ENCODE results near the gene ENO1. TPM values are rescaled to one million over a fixed set of nuclear protein-coding genes. Genes with fewer than 3 reads are reported as not detected.

Gene ENO1
- total and polyA plus RNA-seq, 9 of the 15 experiments (the other 6 are each of a cell fraction or from before 2014, with no cell fraction given), result 2,249 to 7,472 (median 2,868) TPM

- TF ChIP-seq, protein P1, sequence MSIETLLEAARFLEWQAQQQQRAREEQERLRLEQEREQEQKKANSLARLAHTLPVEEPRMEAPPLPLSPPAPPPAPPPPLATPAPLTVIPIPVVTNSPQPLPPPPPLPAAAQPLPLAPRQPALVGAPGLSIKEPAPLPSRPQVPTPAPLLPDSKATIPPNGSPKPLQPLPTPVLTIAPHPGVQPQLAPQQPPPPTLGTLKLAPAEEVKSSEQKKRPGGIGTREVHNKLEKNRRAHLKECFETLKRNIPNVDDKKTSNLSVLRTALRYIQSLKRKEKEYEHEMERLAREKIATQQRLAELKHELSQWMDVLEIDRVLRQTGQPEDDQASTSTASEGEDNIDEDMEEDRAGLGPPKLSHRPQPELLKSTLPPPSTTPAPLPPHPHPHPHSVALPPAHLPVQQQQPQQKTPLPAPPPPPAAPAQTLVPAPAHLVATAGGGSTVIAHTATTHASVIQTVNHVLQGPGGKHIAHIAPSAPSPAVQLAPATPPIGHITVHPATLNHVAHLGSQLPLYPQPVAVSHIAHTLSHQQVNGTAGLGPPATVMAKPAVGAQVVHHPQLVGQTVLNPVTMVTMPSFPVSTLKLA (conservative IDR thresholded peaks at IDR 0.05), result peak; percentile 41 to 68; a peak in 2 of 4 replicates
- TF ChIP-seq ZNF431 (CRISPR knock-in tag; IDR thresholded peaks at IDR 0.05), result no peak
- no peak for TF ChIP-seq HMGN3 (IDR thresholded peaks at IDR 0.05; ENCODE audit: borderline replicate concordance, extremely low read depth, insufficient read length, low read depth, low read length)
- TF ChIP-seq CBX1 (IDR thresholded peaks at IDR 0.05; ENCODE audit: low read depth), result no peak
- no peak for TF ChIP-seq ARHGAP35 (IDR thresholded peaks at IDR 0.05; ENCODE audit: partially characterized antibody)
- no peak for TF ChIP-seq KDM4B (IDR thresholded peaks at IDR 0.05; ENCODE audit: borderline replicate concordance in 2 of 2, low read depth in 1 of 2)
- TF ChIP-seq ZNF316 (IDR thresholded peaks at IDR 0.05), result peak; percentile 2; the same call in 1 of the 2 replicates
- peak; percentile 21; the same call in 1 of the 2 replicates for TF ChIP-seq CBFA2T3 (IDR thresholded peaks at IDR 0.05)
- TF ChIP-seq, protein P2, sequence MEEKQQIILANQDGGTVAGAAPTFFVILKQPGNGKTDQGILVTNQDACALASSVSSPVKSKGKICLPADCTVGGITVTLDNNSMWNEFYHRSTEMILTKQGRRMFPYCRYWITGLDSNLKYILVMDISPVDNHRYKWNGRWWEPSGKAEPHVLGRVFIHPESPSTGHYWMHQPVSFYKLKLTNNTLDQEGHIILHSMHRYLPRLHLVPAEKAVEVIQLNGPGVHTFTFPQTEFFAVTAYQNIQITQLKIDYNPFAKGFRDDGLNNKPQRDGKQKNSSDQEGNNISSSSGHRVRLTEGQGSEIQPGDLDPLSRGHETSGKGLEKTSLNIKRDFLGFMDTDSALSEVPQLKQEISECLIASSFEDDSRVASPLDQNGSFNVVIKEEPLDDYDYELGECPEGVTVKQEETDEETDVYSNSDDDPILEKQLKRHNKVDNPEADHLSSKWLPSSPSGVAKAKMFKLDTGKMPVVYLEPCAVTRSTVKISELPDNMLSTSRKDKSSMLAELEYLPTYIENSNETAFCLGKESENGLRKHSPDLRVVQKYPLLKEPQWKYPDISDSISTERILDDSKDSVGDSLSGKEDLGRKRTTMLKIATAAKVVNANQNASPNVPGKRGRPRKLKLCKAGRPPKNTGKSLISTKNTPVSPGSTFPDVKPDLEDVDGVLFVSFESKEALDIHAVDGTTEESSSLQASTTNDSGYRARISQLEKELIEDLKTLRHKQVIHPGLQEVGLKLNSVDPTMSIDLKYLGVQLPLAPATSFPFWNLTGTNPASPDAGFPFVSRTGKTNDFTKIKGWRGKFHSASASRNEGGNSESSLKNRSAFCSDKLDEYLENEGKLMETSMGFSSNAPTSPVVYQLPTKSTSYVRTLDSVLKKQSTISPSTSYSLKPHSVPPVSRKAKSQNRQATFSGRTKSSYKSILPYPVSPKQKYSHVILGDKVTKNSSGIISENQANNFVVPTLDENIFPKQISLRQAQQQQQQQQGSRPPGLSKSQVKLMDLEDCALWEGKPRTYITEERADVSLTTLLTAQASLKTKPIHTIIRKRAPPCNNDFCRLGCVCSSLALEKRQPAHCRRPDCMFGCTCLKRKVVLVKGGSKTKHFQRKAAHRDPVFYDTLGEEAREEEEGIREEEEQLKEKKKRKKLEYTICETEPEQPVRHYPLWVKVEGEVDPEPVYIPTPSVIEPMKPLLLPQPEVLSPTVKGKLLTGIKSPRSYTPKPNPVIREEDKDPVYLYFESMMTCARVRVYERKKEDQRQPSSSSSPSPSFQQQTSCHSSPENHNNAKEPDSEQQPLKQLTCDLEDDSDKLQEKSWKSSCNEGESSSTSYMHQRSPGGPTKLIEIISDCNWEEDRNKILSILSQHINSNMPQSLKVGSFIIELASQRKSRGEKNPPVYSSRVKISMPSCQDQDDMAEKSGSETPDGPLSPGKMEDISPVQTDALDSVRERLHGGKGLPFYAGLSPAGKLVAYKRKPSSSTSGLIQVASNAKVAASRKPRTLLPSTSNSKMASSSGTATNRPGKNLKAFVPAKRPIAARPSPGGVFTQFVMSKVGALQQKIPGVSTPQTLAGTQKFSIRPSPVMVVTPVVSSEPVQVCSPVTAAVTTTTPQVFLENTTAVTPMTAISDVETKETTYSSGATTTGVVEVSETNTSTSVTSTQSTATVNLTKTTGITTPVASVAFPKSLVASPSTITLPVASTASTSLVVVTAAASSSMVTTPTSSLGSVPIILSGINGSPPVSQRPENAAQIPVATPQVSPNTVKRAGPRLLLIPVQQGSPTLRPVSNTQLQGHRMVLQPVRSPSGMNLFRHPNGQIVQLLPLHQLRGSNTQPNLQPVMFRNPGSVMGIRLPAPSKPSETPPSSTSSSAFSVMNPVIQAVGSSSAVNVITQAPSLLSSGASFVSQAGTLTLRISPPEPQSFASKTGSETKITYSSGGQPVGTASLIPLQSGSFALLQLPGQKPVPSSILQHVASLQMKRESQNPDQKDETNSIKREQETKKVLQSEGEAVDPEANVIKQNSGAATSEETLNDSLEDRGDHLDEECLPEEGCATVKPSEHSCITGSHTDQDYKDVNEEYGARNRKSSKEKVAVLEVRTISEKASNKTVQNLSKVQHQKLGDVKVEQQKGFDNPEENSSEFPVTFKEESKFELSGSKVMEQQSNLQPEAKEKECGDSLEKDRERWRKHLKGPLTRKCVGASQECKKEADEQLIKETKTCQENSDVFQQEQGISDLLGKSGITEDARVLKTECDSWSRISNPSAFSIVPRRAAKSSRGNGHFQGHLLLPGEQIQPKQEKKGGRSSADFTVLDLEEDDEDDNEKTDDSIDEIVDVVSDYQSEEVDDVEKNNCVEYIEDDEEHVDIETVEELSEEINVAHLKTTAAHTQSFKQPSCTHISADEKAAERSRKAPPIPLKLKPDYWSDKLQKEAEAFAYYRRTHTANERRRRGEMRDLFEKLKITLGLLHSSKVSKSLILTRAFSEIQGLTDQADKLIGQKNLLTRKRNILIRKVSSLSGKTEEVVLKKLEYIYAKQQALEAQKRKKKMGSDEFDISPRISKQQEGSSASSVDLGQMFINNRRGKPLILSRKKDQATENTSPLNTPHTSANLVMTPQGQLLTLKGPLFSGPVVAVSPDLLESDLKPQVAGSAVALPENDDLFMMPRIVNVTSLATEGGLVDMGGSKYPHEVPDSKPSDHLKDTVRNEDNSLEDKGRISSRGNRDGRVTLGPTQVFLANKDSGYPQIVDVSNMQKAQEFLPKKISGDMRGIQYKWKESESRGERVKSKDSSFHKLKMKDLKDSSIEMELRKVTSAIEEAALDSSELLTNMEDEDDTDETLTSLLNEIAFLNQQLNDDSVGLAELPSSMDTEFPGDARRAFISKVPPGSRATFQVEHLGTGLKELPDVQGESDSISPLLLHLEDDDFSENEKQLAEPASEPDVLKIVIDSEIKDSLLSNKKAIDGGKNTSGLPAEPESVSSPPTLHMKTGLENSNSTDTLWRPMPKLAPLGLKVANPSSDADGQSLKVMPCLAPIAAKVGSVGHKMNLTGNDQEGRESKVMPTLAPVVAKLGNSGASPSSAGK (IDR thresholded peaks at IDR 0.05), result peak; percentile 66
- no peak for TF ChIP-seq GABPB2 (CRISPR knock-in tag; conservative IDR thresholded peaks at IDR 0.05)
- TF ChIP-seq ZBTB8A (IDR thresholded peaks at IDR 0.05; ENCODE audit: partially characterized antibody), result no peak
- TF ChIP-seq MYC (IDR thresholded peaks at IDR 0.05; ENCODE audit: low read depth, low read length), result 0 out of 2 replicates have a peak, but pooled peaks have one; percentile 33
- no peak for TF ChIP-seq MYC (CRISPR knock-in tag; IDR thresholded peaks at IDR 0.05; ENCODE audit: borderline replicate concordance, low read depth)
- no peak for TF ChIP-seq SOX6 (IDR thresholded peaks at IDR 0.05)
- peak; percentile 68; the same call in 1 of the 2 replicates for TF ChIP-seq RAD51 (IDR thresholded peaks at IDR 0.05; ENCODE audit: borderline replicate concordance, low read depth)
- peak; percentile 16 to 46; a peak in 1 of 4 replicates for TF ChIP-seq NRF1 (conservative IDR thresholded peaks at IDR 0.05 in 1 of 2, IDR thresholded peaks at IDR 0.05 in 1 of 2)
- no peak for TF ChIP-seq FOXJ3 (CRISPR knock-in tag; IDR thresholded peaks at IDR 0.05)
Observed at GRCh38 chr1:8910914-8911313, 32.4 kb upstream of the ENO1 start (continued).
